ENCODE data around the gene SH3PXD2B.
"Not testable (repeated sequence)": the region's sequence is repeated elsewhere in the genome, so short reads cannot be mapped to it uniquely, and the experiment has no call there.

SH3PXD2B gene

GRCh38 chr5:172485511-172486202 lies 31.3 kb upstream of the SH3PXD2B start:
- no peak for DNase-seq (ENCODE audit: low read depth)

GRCh38 chr5:172484664-172485063 lies 30.3 kb upstream of the SH3PXD2B start:
- DNase-seq (ENCODE audit: low read depth), result no peak

- no peak for DNase-seq (ENCODE audit: low read depth)
Observed at GRCh38 chr5:172482156-172483020, 28.1 kb upstream of the SH3PXD2B start.

GRCh38 chr5:172481011-172481800 lies 26.9 kb upstream of the SH3PXD2B start:
- no peak for DNase-seq (ENCODE audit: low read depth)

- no peak for DNase-seq (ENCODE audit: low read depth)
Observed at GRCh38 chr5:172479784-172480115, 25.4 kb upstream of the SH3PXD2B start.

GRCh38 chr5:172479034-172479783 lies 24.9 kb upstream of the SH3PXD2B start:
- peak; percentile 58 for DNase-seq (ENCODE audit: low read depth)

- DNase-seq (ENCODE audit: low read depth), result not testable (repeated sequence)
Observed at GRCh38 chr5:172478695-172479033, 24.3 kb upstream of the SH3PXD2B start.

- no peak for DNase-seq (ENCODE audit: low read depth)
Observed at GRCh38 chr5:172478256-172478655, 23.9 kb upstream of the SH3PXD2B start.

- DNase-seq (ENCODE audit: low read depth), result no peak
Observed at GRCh38 chr5:172477466-172477865, 23.1 kb upstream of the SH3PXD2B start.

GRCh38 chr5:172474293-172474692 lies 20.0 kb upstream of the SH3PXD2B start:
- DNase-seq (ENCODE audit: low read depth), result no peak

- no peak for DNase-seq (ENCODE audit: low read depth)
Observed at GRCh38 chr5:172473427-172473826, 19.1 kb upstream of the SH3PXD2B start.

GRCh38 chr5:172469697-172470096 lies 15.4 kb upstream of the SH3PXD2B start:
- DNase-seq (ENCODE audit: low read depth), result no peak

- no peak for DNase-seq (ENCODE audit: low read depth)
Observed at GRCh38 chr5:172466062-172466461, 11.7 kb upstream of the SH3PXD2B start.

GRCh38 chr5:172463031-172463430 lies 8.7 kb upstream of the SH3PXD2B start:
- no peak for DNase-seq (ENCODE audit: low read depth)

GRCh38 chr5:172459783-172460165 lies 5.4 kb upstream of the SH3PXD2B start:
- no peak for DNase-seq (ENCODE audit: low read depth)

- no peak for DNase-seq (ENCODE audit: low read depth)
Observed at GRCh38 chr5:172458976-172459782, 4.9 kb upstream of the SH3PXD2B start.

GRCh38 chr5:172456076-172456722 lies 1.9 kb upstream of the SH3PXD2B start:
- no peak for DNase-seq (ENCODE audit: low read depth)

- no peak for DNase-seq (ENCODE audit: low read depth)
Observed at GRCh38 chr5:172455511-172456061, 1.3 kb upstream of the SH3PXD2B start.

GRCh38 chr5:172455087-172455381 lies 709 bp upstream of the SH3PXD2B start:
- DNase-seq (ENCODE audit: low read depth), result no peak

- DNase-seq (ENCODE audit: low read depth), result no peak
Observed at GRCh38 chr5:172453986-172454357, 353 bp downstream of the SH3PXD2B start.
